Measurements from ENCODE around the gene NBEA.

Gene NBEA

GRCh38 chr13:35179920-35180663, 238.0 kb downstream of the NBEA start:
- DNase-seq, result no peak
- no peaks in the 10 kb centered on the region for H3K9me3 ChIP-seq
- no peaks in the 10 kb centered on the region for H3K4me1 ChIP-seq
- no peak for TF ChIP-seq CTCF (IDR thresholded peaks at IDR 0.05; ENCODE audit: low read depth, low read length)
- no peaks in the 10 kb centered on the region for H3K27me3 ChIP-seq
- H3K36me3 ChIP-seq, result no peaks in the 10 kb centered on the region
- no peak overlapping the region for H3K4me3 ChIP-seq (ENCODE audit: low read depth, low read length)

GRCh38 chr13:35190241-35190640, 248.2 kb downstream of the NBEA start:
- H3K36me3 ChIP-seq, result peaks cover 8% of the 10 kb centered on the region
- no peak for DNase-seq

GRCh38 chr13:35191883-35192282, 249.8 kb downstream of the NBEA start:
- peak; percentile 16 for DNase-seq
- TF ChIP-seq CTCF (IDR thresholded peaks at IDR 0.05; ENCODE audit: low read depth, low read length), result no peak
- no peaks in the 10 kb centered on the region for H3K9me3 ChIP-seq

More at GRCh38 chr13:35190241-35190640, 248.2 kb downstream of the NBEA start:
- no peak overlapping the region for H3K4me3 ChIP-seq (ENCODE audit: low read depth, low read length)
- no peaks in the 10 kb centered on the region for H3K27me3 ChIP-seq
- H3K4me1 ChIP-seq, result peaks cover 7% of the 10 kb centered on the region
- no peak for TF ChIP-seq CTCF (IDR thresholded peaks at IDR 0.05; ENCODE audit: low read depth, low read length)
- no peaks in the 10 kb centered on the region for H3K9me3 ChIP-seq

GRCh38 chr13:35198613-35199200, 256.6 kb downstream of the NBEA start:
- peak; percentile 20 for DNase-seq
- Histone ChIP-seq H3K4me3 (ENCODE audit: low read depth, low read length) (no peak overlapping the region), H3K4me1 (no peaks in the 10 kb centered on the region), H3K9me3 (no peaks in the 10 kb centered on the region), H3K27me3 (no peaks in the 10 kb centered on the region), H3K36me3 (no peaks in the 10 kb centered on the region)
- TF ChIP-seq CTCF (IDR thresholded peaks at IDR 0.05; ENCODE audit: low read depth, low read length), result no peak

More at GRCh38 chr13:35191883-35192282, 249.8 kb downstream of the NBEA start:
- Histone ChIP-seq H3K27me3 (no peaks in the 10 kb centered on the region), H3K4me3 (ENCODE audit: low read depth, low read length) (no peak overlapping the region), H3K36me3 (peaks cover 8% of the 10 kb centered on the region), H3K4me1 (peaks cover 7% of the 10 kb centered on the region)

- H3K4me1 ChIP-seq, result peaks cover 11% of the 10 kb centered on the region; the same call in 1 of the 2 replicates
- peaks cover 3% of the 10 kb centered on the region for H3K36me3 ChIP-seq
- no peaks in the 10 kb centered on the region for H3K9me3 ChIP-seq
- H3K4me3 ChIP-seq (ENCODE audit: low read depth, low read length), result no peak overlapping the region
- no peaks in the 10 kb centered on the region for H3K27me3 ChIP-seq
- no peak for DNase-seq
- TF ChIP-seq CTCF (IDR thresholded peaks at IDR 0.05; ENCODE audit: low read depth, low read length), result no peak
These were observed 266.5 kb downstream of the NBEA start for GRCh38 chr13:35208587-35208986.

GRCh38 chr13:35210261-35210660, 268.2 kb downstream of the NBEA start:
- Histone ChIP-seq H3K9me3 (no peaks in the 10 kb centered on the region), H3K27me3 (no peaks in the 10 kb centered on the region), H3K4me3 (ENCODE audit: low read depth, low read length) (no peak overlapping the region), H3K4me1 (peaks cover 16% of the 10 kb centered on the region), H3K36me3 (peaks cover 3% of the 10 kb centered on the region)
- DNase-seq, result no peak
- TF ChIP-seq CTCF (IDR thresholded peaks at IDR 0.05; ENCODE audit: low read depth, low read length), result no peak
